Liver (tissue), 9 donors: Measurements from ENCODE around the gene CTNNA2. TPM values are rescaled to one million over a fixed set of nuclear protein-coding genes. Genes with fewer than 3 reads are reported as not detected.

ENCODE experiments used
- DNase-seq: peaks from one replicate; pipeline ENCODE4 v3.0.0-alpha.2; 2017; ENCODE audit warnings: low spot score
- H3K27ac ChIP-seq, 2 donors: one replicate each; pipeline ENCODE4 v1.7.0; 2013; ENCODE audit warnings: inconsistent platforms in 2 of 2, low read length in 2 of 2, control low read depth in 1 of 2, low read depth in 1 of 2, mild to moderate bottlenecking in 1 of 2
- H3K27me3 ChIP-seq, 4 donors: one replicate each; pipeline versions ENCODE4 v1.6.1 to v1.7.0; 2013; ENCODE audit warnings: low read length in 3 of 4, inconsistent platforms in 1 of 4, mild to moderate bottlenecking in 1 of 4, moderate library complexity in 1 of 4; ENCODE audit not compliant: control insufficient read depth in 4 of 4, insufficient read depth in 4 of 4
- H3K36me3 ChIP-seq, 4 donors: one replicate each; pipeline versions ENCODE4 v1.6.1 to v1.7.0; 2013; ENCODE audit warnings: low read length in 3 of 4, mild to moderate bottlenecking in 3 of 4, low read depth in 1 of 4, moderate library complexity in 1 of 4; ENCODE audit not compliant: control insufficient read depth in 4 of 4, insufficient read depth in 3 of 4
- H3K4me1 ChIP-seq, 4 donors: one replicate each; pipeline versions ENCODE4 v1.6.1 to v1.7.0; 2013; ENCODE audit warnings: low read length in 3 of 4, mild to moderate bottlenecking in 3 of 4, moderate library complexity in 1 of 4; ENCODE audit not compliant: control insufficient read depth in 4 of 4, insufficient read depth in 4 of 4
- H3K4me3 ChIP-seq, 3 donors: one replicate each; pipeline versions ENCODE4 v1.6.1 to v1.7.0; 2013; ENCODE audit warnings: low read length in 3 of 3, control low read depth in 1 of 3, low read depth in 1 of 3, mild to moderate bottlenecking in 1 of 3
- H3K9ac ChIP-seq, 2 donors: one replicate each; pipeline ENCODE4 v1.7.0; 2013; ENCODE audit warnings: low read length in 2 of 2, mild to moderate bottlenecking in 2 of 2, moderate library complexity in 2 of 2, control low read depth in 1 of 2, low read depth in 1 of 2
- H3K9me3 ChIP-seq, 4 donors: one replicate each; pipeline versions ENCODE4 v1.6.1 to v1.7.0; 2013; ENCODE audit warnings: low read length in 3 of 4; ENCODE audit not compliant: control insufficient read depth in 4 of 4
- EGR1 ChIP-seq, 2 donors: IDR thresholded peaks; 2 replicates each; pipeline ENCODE4 v1.6.1; 2016 to 2018; ENCODE audit warnings: antibody characterized with exemption in 2 of 2, low read depth in 2 of 2
- FOXA1 ChIP-seq: IDR thresholded peaks from 2 replicates; pipeline ENCODE4 v1.6.1; 2016; ENCODE audit warnings: antibody characterized with exemption
- FOXA2 ChIP-seq: IDR thresholded peaks from 2 replicates; pipeline ENCODE4 v1.6.1; 2016; ENCODE audit warnings: antibody characterized with exemption
- HNF4G ChIP-seq: IDR thresholded peaks from 2 replicates; pipeline ENCODE4 v1.6.1; 2016; ENCODE audit warnings: antibody characterized with exemption
- NR2F2 ChIP-seq: IDR thresholded peaks from 2 replicates; pipeline ENCODE4 v1.6.1; 2016; ENCODE audit warnings: antibody characterized with exemption
- RAD21 ChIP-seq, 2 donors: IDR thresholded peaks; 2 replicates each; pipeline ENCODE4 v1.6.1; 2016; ENCODE audit warnings: antibody characterized with exemption in 2 of 2, mild to moderate bottlenecking in 2 of 2
- RXRA ChIP-seq, 2 donors: IDR thresholded peaks; 2 replicates each; pipeline ENCODE4 v1.6.1; 2017 to 2018; ENCODE audit warnings: antibody characterized with exemption in 2 of 2, mild to moderate bottlenecking in 1 of 2
- ZBTB33 ChIP-seq: IDR thresholded peaks from 2 replicates; pipeline ENCODE4 v1.6.1; 2016; ENCODE audit warnings: antibody characterized with exemption
- WGBS: extraction: QIAGEN DNeasy Blood & Tissue Kit; methylation state at CpG from one replicate; pipeline ENCODE4 v1.1.7; 2013; 5-methylcytosine and 5-hydroxymethylcytosine counted together
- polyA plus RNA-seq, 2 donors: library from polyadenylated mRNA; stranded (reverse) in 1 of 2; unstranded in 1 of 2; fragments of 200-250 nt in 1 of 2; fragments of >200 nt in 1 of 2; fragmentation: Nextera tagmentation in 1 of 2; extraction: Ambion mirVana in 1 of 2; gene quantifications; one replicate each; pipeline versions ENCODE4 v1.2.1 to v1.2.3, GENCODE V29; 2013 to 2015
- total RNA-seq, 2 donors: library from RNA; depleted of rRNA; stranded (reverse); fragments of >200 nt; gene quantifications; one replicate each; pipeline ENCODE4 v1.2.3, GENCODE V29; 2014
- TF ChIP-seq, protein P1 (sequence below): fragments of 150-350 bp; IDR thresholded peaks from 2 replicates; pipeline ENCODE4 v1.5.1; 2017; ENCODE audit warnings: improper control_type of control experiment, low read depth, low read length; ENCODE audit not compliant: missing input control
- TF ChIP-seq, protein P2 (sequence below): IDR thresholded peaks from 2 replicates; pipeline ENCODE4 v1.6.1; 2016; ENCODE audit warnings: antibody characterized with exemption, mild to moderate bottlenecking
- TF ChIP-seq, protein P3 (sequence below): IDR thresholded peaks from 2 replicates; pipeline ENCODE4 v1.6.1; 2016; ENCODE audit warnings: antibody characterized with exemption
- donor health status: healthy.
- donor health status: healthy.
- donor health status: healthy.
- donor health status: healthy.
- donor health status: healthy.

CTNNA2 gene
- total and polyA plus RNA-seq, 4 donors: 0.05 TPM; not detected in 3

- TF ChIP-seq, protein P1, sequence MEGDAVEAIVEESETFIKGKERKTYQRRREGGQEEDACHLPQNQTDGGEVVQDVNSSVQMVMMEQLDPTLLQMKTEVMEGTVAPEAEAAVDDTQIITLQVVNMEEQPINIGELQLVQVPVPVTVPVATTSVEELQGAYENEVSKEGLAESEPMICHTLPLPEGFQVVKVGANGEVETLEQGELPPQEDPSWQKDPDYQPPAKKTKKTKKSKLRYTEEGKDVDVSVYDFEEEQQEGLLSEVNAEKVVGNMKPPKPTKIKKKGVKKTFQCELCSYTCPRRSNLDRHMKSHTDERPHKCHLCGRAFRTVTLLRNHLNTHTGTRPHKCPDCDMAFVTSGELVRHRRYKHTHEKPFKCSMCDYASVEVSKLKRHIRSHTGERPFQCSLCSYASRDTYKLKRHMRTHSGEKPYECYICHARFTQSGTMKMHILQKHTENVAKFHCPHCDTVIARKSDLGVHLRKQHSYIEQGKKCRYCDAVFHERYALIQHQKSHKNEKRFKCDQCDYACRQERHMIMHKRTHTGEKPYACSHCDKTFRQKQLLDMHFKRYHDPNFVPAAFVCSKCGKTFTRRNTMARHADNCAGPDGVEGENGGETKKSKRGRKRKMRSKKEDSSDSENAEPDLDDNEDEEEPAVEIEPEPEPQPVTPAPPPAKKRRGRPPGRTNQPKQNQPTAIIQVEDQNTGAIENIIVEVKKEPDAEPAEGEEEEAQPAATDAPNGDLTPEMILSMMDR: no peak
- no peak for TF ChIP-seq FOXA2
- no peak for TF ChIP-seq HNF4G
These were observed 540.9 kb downstream of the CTNNA2 start (continued) for GRCh38 chr2:80053522-80054345.

DNA sequence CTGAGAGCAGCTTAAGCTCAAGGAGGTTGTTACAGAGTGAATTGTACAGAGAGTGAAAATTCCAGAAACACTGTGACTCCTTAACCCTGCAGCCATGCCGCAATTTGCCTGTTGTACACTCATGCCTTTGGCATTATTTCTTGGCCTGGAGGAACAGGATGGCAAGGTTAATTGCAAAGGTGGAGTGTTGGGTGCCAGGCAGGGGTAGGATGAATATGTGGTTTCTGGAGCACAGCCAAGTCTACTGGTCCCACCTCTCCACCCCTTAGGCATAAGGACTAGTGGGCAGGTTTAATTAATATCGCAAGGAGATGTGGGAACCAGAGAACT is 541.5 kb downstream of the CTNNA2 start:
- H3K9ac ChIP-seq: no peak overlapping the region
- no peaks in the 10 kb centered on the region for H3K9me3 ChIP-seq
- TF ChIP-seq, protein P1: no peak
- TF ChIP-seq RXRA (IDR thresholded peaks at IDR 0.05): no peak
- TF ChIP-seq, protein P2, sequence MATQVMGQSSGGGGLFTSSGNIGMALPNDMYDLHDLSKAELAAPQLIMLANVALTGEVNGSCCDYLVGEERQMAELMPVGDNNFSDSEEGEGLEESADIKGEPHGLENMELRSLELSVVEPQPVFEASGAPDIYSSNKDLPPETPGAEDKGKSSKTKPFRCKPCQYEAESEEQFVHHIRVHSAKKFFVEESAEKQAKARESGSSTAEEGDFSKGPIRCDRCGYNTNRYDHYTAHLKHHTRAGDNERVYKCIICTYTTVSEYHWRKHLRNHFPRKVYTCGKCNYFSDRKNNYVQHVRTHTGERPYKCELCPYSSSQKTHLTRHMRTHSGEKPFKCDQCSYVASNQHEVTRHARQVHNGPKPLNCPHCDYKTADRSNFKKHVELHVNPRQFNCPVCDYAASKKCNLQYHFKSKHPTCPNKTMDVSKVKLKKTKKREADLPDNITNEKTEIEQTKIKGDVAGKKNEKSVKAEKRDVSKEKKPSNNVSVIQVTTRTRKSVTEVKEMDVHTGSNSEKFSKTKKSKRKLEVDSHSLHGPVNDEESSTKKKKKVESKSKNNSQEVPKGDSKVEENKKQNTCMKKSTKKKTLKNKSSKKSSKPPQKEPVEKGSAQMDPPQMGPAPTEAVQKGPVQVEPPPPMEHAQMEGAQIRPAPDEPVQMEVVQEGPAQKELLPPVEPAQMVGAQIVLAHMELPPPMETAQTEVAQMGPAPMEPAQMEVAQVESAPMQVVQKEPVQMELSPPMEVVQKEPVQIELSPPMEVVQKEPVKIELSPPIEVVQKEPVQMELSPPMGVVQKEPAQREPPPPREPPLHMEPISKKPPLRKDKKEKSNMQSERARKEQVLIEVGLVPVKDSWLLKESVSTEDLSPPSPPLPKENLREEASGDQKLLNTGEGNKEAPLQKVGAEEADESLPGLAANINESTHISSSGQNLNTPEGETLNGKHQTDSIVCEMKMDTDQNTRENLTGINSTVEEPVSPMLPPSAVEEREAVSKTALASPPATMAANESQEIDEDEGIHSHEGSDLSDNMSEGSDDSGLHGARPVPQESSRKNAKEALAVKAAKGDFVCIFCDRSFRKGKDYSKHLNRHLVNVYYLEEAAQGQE: no peak
- TF ChIP-seq, protein P3, sequence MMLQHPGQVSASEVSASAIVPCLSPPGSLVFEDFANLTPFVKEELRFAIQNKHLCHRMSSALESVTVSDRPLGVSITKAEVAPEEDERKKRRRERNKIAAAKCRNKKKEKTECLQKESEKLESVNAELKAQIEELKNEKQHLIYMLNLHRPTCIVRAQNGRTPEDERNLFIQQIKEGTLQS: no peak
- no peak for TF ChIP-seq FOXA2
- no peak for TF ChIP-seq RAD21 (IDR thresholded peaks at IDR 0.05)
- no peak for TF ChIP-seq HNF4G
- no peak for TF ChIP-seq ZBTB33
- TF ChIP-seq FOXA1: no peak
- TF ChIP-seq NR2F2: no peak
- TF ChIP-seq EGR1 (IDR thresholded peaks at IDR 0.05; ENCODE audit: low read depth in 2 of 2): no peak
- DNase-seq: no peak
- no peak overlapping the region for H3K27ac ChIP-seq
- no peaks in the 10 kb centered on the region for H3K27me3 ChIP-seq
- no peaks in the 10 kb centered on the region for H3K4me1 ChIP-seq
- no peaks in the 10 kb centered on the region for H3K36me3 ChIP-seq
- H3K4me3 ChIP-seq: no peak overlapping the region
- WGBS: 97% methylated on average over 2 of the region's 2 CpGs
